C4-2B (cell line): ENCODE results near the gene PAX1.

Experiments
- H3K27ac ChIP-seq: fragments of 450-650 bp; 2 replicates; pipeline ENCODE4 v1.5.1; 2017
- ZFX ChIP-seq: fragments of 450-650 bp; IDR thresholded peaks from 2 replicates; pipeline ENCODE4 v1.6.1; 2017
- TF ChIP-seq, protein P1 (sequence below): fragments of 450-650 bp; conservative IDR thresholded peaks from 2 replicates; pipeline ENCODE4 v1.5.1; 2017; ENCODE audit warnings: mild to moderate bottlenecking

PAX1 gene

DNA sequence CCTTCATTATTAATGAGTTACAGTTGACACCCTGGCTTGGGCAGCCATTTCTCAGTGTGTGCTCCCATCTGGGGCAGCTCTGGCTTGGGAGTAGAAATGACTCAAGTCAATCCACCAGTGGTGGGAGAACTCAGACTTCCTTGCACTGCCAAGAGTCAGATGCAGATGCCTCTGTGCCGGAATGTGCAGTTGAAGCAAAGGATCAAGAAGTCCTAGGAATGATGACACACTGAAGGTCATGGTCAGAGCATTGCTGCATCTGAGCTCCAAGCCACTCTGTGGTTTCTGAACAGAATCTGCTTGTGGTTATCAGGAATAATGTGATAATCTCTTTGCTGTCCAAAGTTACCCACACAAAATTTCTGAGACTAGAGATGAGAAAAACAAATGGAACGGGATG lies 19.5 kb upstream of the PAX1 start:
- TF ChIP-seq, protein P1, sequence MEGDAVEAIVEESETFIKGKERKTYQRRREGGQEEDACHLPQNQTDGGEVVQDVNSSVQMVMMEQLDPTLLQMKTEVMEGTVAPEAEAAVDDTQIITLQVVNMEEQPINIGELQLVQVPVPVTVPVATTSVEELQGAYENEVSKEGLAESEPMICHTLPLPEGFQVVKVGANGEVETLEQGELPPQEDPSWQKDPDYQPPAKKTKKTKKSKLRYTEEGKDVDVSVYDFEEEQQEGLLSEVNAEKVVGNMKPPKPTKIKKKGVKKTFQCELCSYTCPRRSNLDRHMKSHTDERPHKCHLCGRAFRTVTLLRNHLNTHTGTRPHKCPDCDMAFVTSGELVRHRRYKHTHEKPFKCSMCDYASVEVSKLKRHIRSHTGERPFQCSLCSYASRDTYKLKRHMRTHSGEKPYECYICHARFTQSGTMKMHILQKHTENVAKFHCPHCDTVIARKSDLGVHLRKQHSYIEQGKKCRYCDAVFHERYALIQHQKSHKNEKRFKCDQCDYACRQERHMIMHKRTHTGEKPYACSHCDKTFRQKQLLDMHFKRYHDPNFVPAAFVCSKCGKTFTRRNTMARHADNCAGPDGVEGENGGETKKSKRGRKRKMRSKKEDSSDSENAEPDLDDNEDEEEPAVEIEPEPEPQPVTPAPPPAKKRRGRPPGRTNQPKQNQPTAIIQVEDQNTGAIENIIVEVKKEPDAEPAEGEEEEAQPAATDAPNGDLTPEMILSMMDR, result no peak
- TF ChIP-seq ZFX, result no peak

DNA sequence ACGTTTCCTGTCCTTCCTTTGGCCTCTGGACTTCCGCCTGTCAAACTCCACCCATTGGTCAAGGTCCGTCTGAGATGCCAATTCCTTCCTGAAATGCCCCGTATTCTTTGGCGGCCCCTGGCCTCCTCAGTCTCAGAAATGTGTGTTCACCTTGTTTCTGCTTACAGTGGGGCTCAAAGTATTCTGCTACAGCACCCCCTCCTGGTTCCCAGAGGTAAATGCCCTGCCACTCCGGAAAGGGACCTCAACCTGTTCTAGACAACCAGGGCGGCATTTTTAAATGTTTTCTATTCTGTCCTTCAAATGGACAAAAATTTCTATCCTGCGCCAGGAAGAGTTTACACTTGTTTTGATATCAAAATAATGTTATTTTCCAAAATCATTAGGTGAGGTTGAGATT lies 12.1 kb upstream of the PAX1 start:
- no peak for TF ChIP-seq ZFX
- TF ChIP-seq, protein P1, result peak; percentile 76
- no peak overlapping the region for H3K27ac ChIP-seq

More for the DNA sequence above, 19.5 kb upstream of the PAX1 start:
- H3K27ac ChIP-seq, result no peak overlapping the region

DNA sequence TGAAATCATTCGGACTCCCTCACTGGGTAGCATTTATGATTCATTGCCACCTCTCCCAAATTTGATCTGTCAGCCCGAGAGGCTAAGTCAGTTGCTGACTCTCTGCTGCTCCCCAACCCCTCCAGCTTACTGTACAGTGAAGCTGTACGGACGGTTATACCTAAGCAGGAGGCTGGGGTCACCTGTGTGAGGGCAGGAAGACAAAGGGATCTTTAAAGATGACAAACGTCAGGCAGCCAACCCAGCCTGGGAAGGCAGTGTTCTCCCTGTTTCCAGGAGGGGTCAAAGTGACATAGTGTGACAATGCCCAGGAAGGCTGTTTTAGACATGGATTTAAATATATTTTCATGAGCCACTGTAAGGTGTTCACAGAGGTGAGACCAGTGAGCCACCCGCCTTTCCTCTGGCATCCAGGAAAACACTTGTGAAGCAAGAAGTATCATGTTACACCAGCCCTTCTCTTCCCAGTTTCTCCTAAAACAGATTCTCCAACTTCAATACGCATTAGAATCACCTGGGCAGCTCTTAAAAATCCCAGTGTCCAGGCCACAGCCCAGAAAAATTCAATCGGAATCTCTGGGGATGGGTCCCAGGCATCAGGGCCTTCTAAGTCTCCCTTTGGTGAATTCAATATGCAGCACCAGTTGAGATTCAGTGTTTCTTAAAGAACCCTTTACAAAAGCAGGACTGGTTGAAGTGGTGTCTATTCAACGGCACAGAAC lies 6.8 kb upstream of the PAX1 start:
- TF ChIP-seq, protein P1, result no peak
- TF ChIP-seq ZFX, result no peak
- no peak overlapping the region for H3K27ac ChIP-seq

DNA sequence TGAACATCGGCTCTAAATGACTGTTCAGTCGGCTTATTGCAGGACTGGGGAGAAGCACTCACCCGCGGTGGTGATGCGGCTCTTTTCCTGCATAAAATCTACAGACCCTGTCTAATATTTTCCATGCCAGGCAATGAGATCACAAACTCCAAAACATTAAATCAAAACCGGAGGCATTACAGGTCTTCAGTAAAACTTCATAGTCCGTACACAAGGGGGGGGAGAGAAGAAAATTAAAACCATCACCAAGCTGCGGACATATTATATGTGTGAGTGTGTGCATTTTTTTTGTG lies 6.3 kb upstream of the PAX1 start:
- no peak overlapping the region for H3K27ac ChIP-seq
- TF ChIP-seq, protein P1, result no peak
- TF ChIP-seq ZFX, result no peak

DNA sequence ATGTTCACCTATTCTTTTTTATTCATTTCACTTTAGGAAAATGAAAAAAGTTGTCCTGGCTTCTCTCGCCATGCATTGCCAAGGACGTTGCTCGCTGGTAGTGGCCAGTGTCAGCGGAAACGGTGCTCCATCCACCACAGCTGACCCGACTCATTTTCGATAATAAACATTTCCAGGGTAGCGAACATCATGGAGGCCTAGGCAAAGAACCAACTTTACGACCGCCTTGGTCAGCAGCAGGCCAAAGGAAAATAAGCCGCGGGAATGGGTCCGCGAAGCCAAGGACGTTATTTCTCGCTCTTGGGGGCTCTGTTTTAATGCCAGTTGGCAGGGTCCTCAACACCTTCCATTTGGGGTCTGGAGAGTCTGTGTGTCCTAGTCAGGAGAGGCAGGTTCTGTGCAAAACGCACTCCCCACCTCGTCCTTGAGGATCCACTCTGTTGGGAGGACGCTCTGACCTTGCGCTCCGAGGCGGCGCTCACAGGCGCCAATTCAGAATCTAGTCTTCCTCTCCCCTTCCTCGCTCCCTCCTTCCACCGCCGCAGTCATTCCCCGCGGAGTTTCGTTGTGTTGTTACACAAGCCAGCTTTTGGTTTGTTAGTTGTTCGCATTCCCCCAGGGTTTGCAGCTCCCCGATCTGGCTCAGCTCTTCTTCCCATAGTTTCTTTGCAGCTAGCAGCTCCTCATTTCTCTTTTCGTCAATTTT lies 4.1 kb upstream of the PAX1 start:
- no peak for TF ChIP-seq ZFX
- TF ChIP-seq, protein P1, result no peak
- no peak overlapping the region for H3K27ac ChIP-seq

DNA sequence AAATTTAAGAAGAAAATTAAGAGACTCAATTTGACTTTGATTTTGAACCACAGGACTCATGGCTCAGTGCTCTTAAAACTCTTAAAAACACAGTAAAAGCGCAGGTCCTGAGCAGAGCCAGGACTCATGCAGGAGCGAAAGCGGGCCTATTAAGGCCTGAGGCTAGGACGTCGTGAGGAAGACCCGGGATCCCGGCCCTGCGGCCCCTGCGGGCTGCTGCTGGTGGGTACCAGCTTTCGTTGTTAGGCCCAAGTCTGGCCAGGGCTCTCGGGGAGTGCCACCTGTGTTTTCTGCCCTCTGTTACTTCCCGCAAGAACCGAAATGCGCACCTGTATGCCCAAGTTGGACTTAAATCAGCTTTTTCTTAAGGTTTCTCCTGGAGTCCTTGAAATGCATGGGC lies 3.4 kb upstream of the PAX1 start:
- no peak for TF ChIP-seq ZFX
- TF ChIP-seq, protein P1, result no peak
- H3K27ac ChIP-seq, result no peak overlapping the region
